Suprapubic skin (tissue), 4 donors: ENCODE results near the gene NFU1. TPM values are rescaled to one million over a fixed set of nuclear protein-coding genes. Genes with fewer than 3 reads are reported as not detected.
"Not testable (repeated sequence)": the region's sequence is repeated elsewhere in the genome, so short reads cannot be mapped to it uniquely, and the experiment has no call there.

Experiments used
- DNase-seq, 2 donors: peaks; one replicate each; pipeline ENCODE4 v3.0.0-alpha.2; 2019; ENCODE audit warnings: low spot score in 2 of 2
- H3K27ac ChIP-seq: fragments of 200-600 bp; sonication (generic); one replicate; pipeline ENCODE4 v1.5.1; 2019
- H3K27me3 ChIP-seq: fragments of 200-600 bp; sonication (generic); one replicate; pipeline ENCODE4 v1.5.1; 2019
- H3K36me3 ChIP-seq: fragments of 200-600 bp; sonication (generic); one replicate; pipeline ENCODE4 v1.5.1; 2019
- H3K4me1 ChIP-seq: fragments of 200-600 bp; sonication (generic); one replicate; pipeline ENCODE4 v1.5.1; 2019
- H3K4me3 ChIP-seq: fragments of 200-600 bp; sonication (generic); one replicate; pipeline ENCODE4 v1.5.1; 2019; ENCODE audit warnings: mild to moderate bottlenecking
- H3K9me3 ChIP-seq: fragments of 200-600 bp; sonication (generic); one replicate; pipeline ENCODE4 v1.5.1; 2019
- CTCF ChIP-seq, 2 donors: fragments of 200-600 bp in 1 of 2; fragments of 450-650 bp in 1 of 2; sonication (generic) in 1 of 2; IDR thresholded peaks; one replicate each; pipeline ENCODE4 v1.5.1; 2016 to 2019; ENCODE audit warnings: antibody characterized with exemption in 2 of 2, mild to moderate bottlenecking in 1 of 2, moderate library complexity in 1 of 2
- EP300 ChIP-seq: sonication (generic); formaldehyde crosslinking; IDR thresholded peaks from one replicate; pipeline ENCODE4 v1.6.1; 2017; ENCODE audit warnings: antibody characterized with exemption
- POLR2A ChIP-seq, 2 donors: fragments of 450-650 bp; IDR thresholded peaks; one replicate each; pipeline ENCODE4 v1.6.1; 2017; ENCODE audit warnings: antibody characterized with exemption in 2 of 2, mild to moderate bottlenecking in 2 of 2, moderate library complexity in 2 of 2
- POLR2AphosphoS5 ChIP-seq, 3 donors: sonication (generic); formaldehyde crosslinking; IDR thresholded peaks; one replicate each; pipeline ENCODE4 v1.6.1; 2017; ENCODE audit warnings: antibody characterized with exemption in 3 of 3
- WGBS: methylation state at CpG from one replicate; pipeline ENCODE4 v1.1.5; 2018; 5-methylcytosine and 5-hydroxymethylcytosine counted together
- total RNA-seq, 4 donors: library from RNA; depleted of rRNA; stranded (reverse); fragments of >200 nt; gene quantifications; one replicate each; pipeline ENCODE4 v1.1.0, GENCODE V29; 2016

Gene NFU1
- total RNA-seq, 4 donors from 2014 or later, result 18.0 to 27.8 (median 22.8) TPM

GRCh38 chr2:69422198-69422597 is 15.0 kb downstream of the NFU1 start:
- Histone ChIP-seq H3K4me1 (peaks cover 2% of the 10 kb centered on the region), H3K27ac (no peak overlapping the region), H3K27me3 (no peaks in the 10 kb centered on the region), H3K9me3 (no peaks in the 10 kb centered on the region), H3K4me3 (no peak overlapping the region), H3K36me3 (peaks cover 55% of the 10 kb centered on the region)
- TF ChIP-seq POLR2AphosphoS5 (IDR thresholded peaks at IDR 0.05) (no peak), CTCF (IDR thresholded peaks at IDR 0.05) (no peak), POLR2A (IDR thresholded peaks at IDR 0.05) (no peak), EP300 (no peak)
- no peak for DNase-seq

- H3K27ac ChIP-seq, H3K4me3 ChIP-seq, H3K4me1 ChIP-seq, H3K27me3 ChIP-seq, DNase-seq, H3K9me3 ChIP-seq: not testable (repeated sequence)
- WGBS, result 92% methylated on average over 7 of the region's 7 CpGs
- H3K36me3 ChIP-seq, result peaks cover 64% of the 10 kb centered on the region
Measured at GRCh38 chr2:69419111-69419510, 18.1 kb downstream of the NFU1 start.

GRCh38 chr2:69416147-69416546 is 21.1 kb downstream of the NFU1 start:
- H3K9me3 ChIP-seq, result no peaks in the 10 kb centered on the region
- DNase-seq, result no peak
- H3K4me1 ChIP-seq, result no peaks in the 10 kb centered on the region
- peaks cover 74% of the 10 kb centered on the region for H3K36me3 ChIP-seq
- WGBS, result 80% methylated on average over 1 of the region's 1 CpG
- TF ChIP-seq EP300 (no peak), POLR2AphosphoS5 (IDR thresholded peaks at IDR 0.05) (no peak), CTCF (IDR thresholded peaks at IDR 0.05) (no peak), POLR2A (IDR thresholded peaks at IDR 0.05) (no peak)
- H3K27me3 ChIP-seq, result no peaks in the 10 kb centered on the region
- no peak overlapping the region for H3K27ac ChIP-seq
- H3K4me3 ChIP-seq, result no peak overlapping the region

GRCh38 chr2:69411120-69411519 is 26.1 kb downstream of the NFU1 start:
- no peaks in the 10 kb centered on the region for H3K9me3 ChIP-seq
- no peaks in the 10 kb centered on the region for H3K4me1 ChIP-seq
- H3K4me3 ChIP-seq, result no peak overlapping the region
- no peak for DNase-seq
- H3K27ac ChIP-seq, result no peak overlapping the region
- H3K36me3 ChIP-seq, result peaks cover 60% of the 10 kb centered on the region
- TF ChIP-seq EP300 (no peak), POLR2AphosphoS5 (IDR thresholded peaks at IDR 0.05) (no peak)
- H3K27me3 ChIP-seq, result no peaks in the 10 kb centered on the region

- H3K4me3 ChIP-seq, result no peak overlapping the region
- H3K4me1 ChIP-seq, result no peaks in the 10 kb centered on the region
- H3K27me3 ChIP-seq, result no peaks in the 10 kb centered on the region
- no peaks in the 10 kb centered on the region for H3K9me3 ChIP-seq
- DNase-seq, result no peak
- H3K27ac ChIP-seq, result no peak overlapping the region
- TF ChIP-seq CTCF (IDR thresholded peaks at IDR 0.05), result no peak
- TF ChIP-seq POLR2A (IDR thresholded peaks at IDR 0.05), result no peak
- TF ChIP-seq POLR2AphosphoS5 (IDR thresholded peaks at IDR 0.05), result no peak
- TF ChIP-seq EP300, result no peak
- peaks cover 70% of the 10 kb centered on the region for H3K36me3 ChIP-seq
Measured at GRCh38 chr2:69405306-69405705, 31.9 kb downstream of the NFU1 start.

- Histone ChIP-seq H3K27ac (no peak overlapping the region), H3K4me1 (no peaks in the 10 kb centered on the region), H3K4me3 (no peak overlapping the region), H3K27me3 (no peaks in the 10 kb centered on the region), H3K9me3 (no peaks in the 10 kb centered on the region), H3K36me3 (peaks cover 77% of the 10 kb centered on the region)
- no peak for TF ChIP-seq POLR2AphosphoS5 (IDR thresholded peaks at IDR 0.05)
- TF ChIP-seq EP300, result no peak
- TF ChIP-seq CTCF (IDR thresholded peaks at IDR 0.05), result no peak
- no peak for TF ChIP-seq POLR2A (IDR thresholded peaks at IDR 0.05)
- WGBS, result 93% methylated on average over 3 of the region's 3 CpGs
- DNase-seq, result no peak
Measured at GRCh38 chr2:69400121-69400520, 37.1 kb downstream of the NFU1 start.
